Stomach smooth muscle (tissue), 2 donors: Measurements from ENCODE around the gene EHD1.

ENCODE experiments used
- H3K27ac ChIP-seq: one replicate; pipeline ENCODE4 v1.7.0; 2013; ENCODE audit warnings: mild to moderate bottlenecking, low read length, inconsistent platforms
- H3K27me3 ChIP-seq, 2 donors: one replicate each; pipeline ENCODE4 v1.7.0; 2013; ENCODE audit warnings: low read length in 2 of 2; ENCODE audit not compliant: insufficient read depth in 2 of 2, control insufficient read depth in 1 of 2
- H3K36me3 ChIP-seq, 2 donors: one replicate each; pipeline ENCODE4 v1.7.0; 2013; ENCODE audit warnings: low read length in 2 of 2; ENCODE audit not compliant: control insufficient read depth in 2 of 2, insufficient read depth in 2 of 2
- H3K4me1 ChIP-seq: one replicate; pipeline ENCODE4 v1.7.0; 2013; ENCODE audit warnings: low read length; ENCODE audit not compliant: control insufficient read depth, insufficient read depth
- H3K4me3 ChIP-seq, 2 donors: one replicate each; pipeline ENCODE4 v1.7.0; 2013; ENCODE audit warnings: low read length in 2 of 2
- H3K9ac ChIP-seq, 2 donors: one replicate each; pipeline ENCODE4 v1.7.0; 2013; ENCODE audit warnings: low read length in 2 of 2, mild to moderate bottlenecking in 1 of 2
- H3K9me3 ChIP-seq, 2 donors: one replicate each; pipeline ENCODE4 v1.7.0; 2013; ENCODE audit warnings: low read length in 2 of 2; ENCODE audit not compliant: control insufficient read depth in 2 of 2
- donor health status: healthy.
- donor health status: Pancreatic carcinoma.

Gene EHD1

GRCh38 chr11:64890522-64890939 lies 12.1 kb upstream of the EHD1 start:
- no peak overlapping the region for H3K27ac ChIP-seq
- H3K36me3 ChIP-seq: no peaks in the 10 kb centered on the region
- no peak overlapping the region for H3K9ac ChIP-seq
- no peaks in the 10 kb centered on the region for H3K9me3 ChIP-seq
- H3K4me3 ChIP-seq: no peak overlapping the region
- H3K27me3 ChIP-seq: no peaks in the 10 kb centered on the region
- H3K4me1 ChIP-seq: peaks cover 20% of the 10 kb centered on the region

- Histone ChIP-seq H3K9me3 (no peaks in the 10 kb centered on the region), H3K27ac (no peak overlapping the region), H3K27me3 (no peaks in the 10 kb centered on the region), H3K4me3 (no peak overlapping the region), H3K9ac (no peak overlapping the region), H3K4me1 (peaks cover 14% of the 10 kb centered on the region), H3K36me3 (no peaks in the 10 kb centered on the region)
Measured at GRCh38 chr11:64888729-64889511, 10.5 kb upstream of the EHD1 start.

- peak overlapping the region; percentile 64 to 66 for H3K9ac ChIP-seq
- H3K36me3 ChIP-seq: no peaks in the 10 kb centered on the region
- no peaks in the 10 kb centered on the region for H3K9me3 ChIP-seq
- no peak overlapping the region for H3K27ac ChIP-seq
- no peaks in the 10 kb centered on the region for H3K27me3 ChIP-seq
- peak overlapping the region; percentile 59 to 71 for H3K4me3 ChIP-seq
- peaks cover 13% of the 10 kb centered on the region for H3K4me1 ChIP-seq
Measured at GRCh38 chr11:64888406-64888728, 9.9 kb upstream of the EHD1 start.

GRCh38 chr11:64887757-64888405 lies 9.5 kb upstream of the EHD1 start:
- H3K9me3 ChIP-seq: no peaks in the 10 kb centered on the region
- H3K4me1 ChIP-seq: peaks cover 13% of the 10 kb centered on the region
- H3K27ac ChIP-seq: peak overlapping the region; percentile 53
- no peaks in the 10 kb centered on the region for H3K27me3 ChIP-seq
- peak overlapping the region; percentile 59 to 71 for H3K4me3 ChIP-seq
- H3K9ac ChIP-seq: peak overlapping the region; percentile 64 to 69
- no peaks in the 10 kb centered on the region for H3K36me3 ChIP-seq

- Histone ChIP-seq H3K36me3 (no peaks in the 10 kb centered on the region), H3K4me3 (peak overlapping the region; percentile 40 to 71), H3K27me3 (no peaks in the 10 kb centered on the region), H3K9ac (peak overlapping the region; percentile 64 to 69), H3K27ac (peak overlapping the region; percentile 53), H3K4me1 (peaks cover 13% of the 10 kb centered on the region), H3K9me3 (no peaks in the 10 kb centered on the region)
Measured at GRCh38 chr11:64887234-64887756, 8.9 kb upstream of the EHD1 start.

GRCh38 chr11:64885367-64886286 lies 7.2 kb upstream of the EHD1 start:
- no peak overlapping the region for H3K4me3 ChIP-seq

GRCh38 chr11:64884019-64884418 lies 5.6 kb upstream of the EHD1 start:
- H3K4me1 ChIP-seq: peaks cover 22% of the 10 kb centered on the region
- H3K9ac ChIP-seq: no peak overlapping the region
- H3K4me3 ChIP-seq: no peak overlapping the region
- no peaks in the 10 kb centered on the region for H3K27me3 ChIP-seq
- no peaks in the 10 kb centered on the region for H3K36me3 ChIP-seq
- no peak overlapping the region for H3K27ac ChIP-seq
- no peaks in the 10 kb centered on the region for H3K9me3 ChIP-seq

More at GRCh38 chr11:64885367-64886286, 7.2 kb upstream of the EHD1 start:
- Histone ChIP-seq H3K36me3 (no peaks in the 10 kb centered on the region), H3K9me3 (no peaks in the 10 kb centered on the region), H3K9ac (no peak overlapping the region), H3K27me3 (no peaks in the 10 kb centered on the region), H3K4me1 (peaks cover 13% of the 10 kb centered on the region), H3K27ac (no peak overlapping the region)

- Histone ChIP-seq H3K9ac (no peak overlapping the region), H3K4me3 (no peak overlapping the region), H3K27ac (no peak overlapping the region), H3K36me3 (no peaks in the 10 kb centered on the region), H3K9me3 (no peaks in the 10 kb centered on the region), H3K4me1 (peaks cover 25% of the 10 kb centered on the region), H3K27me3 (no peaks in the 10 kb centered on the region)
Measured at GRCh38 chr11:64883575-64883974, 5.2 kb upstream of the EHD1 start.

- Histone ChIP-seq H3K4me1 (peaks cover 13% of the 10 kb centered on the region), H3K9me3 (no peaks in the 10 kb centered on the region), H3K4me3 (no peak overlapping the region), H3K36me3 (no peaks in the 10 kb centered on the region), H3K27me3 (no peaks in the 10 kb centered on the region), H3K27ac (no peak overlapping the region), H3K9ac (no peak overlapping the region)
Measured at GRCh38 chr11:64882243-64882642, 3.8 kb upstream of the EHD1 start.

GRCh38 chr11:64881476-64881875 lies 3.1 kb upstream of the EHD1 start:
- peaks cover 19% of the 10 kb centered on the region for H3K4me1 ChIP-seq
- no peaks in the 10 kb centered on the region for H3K27me3 ChIP-seq
- H3K36me3 ChIP-seq: no peaks in the 10 kb centered on the region
- H3K9ac ChIP-seq: no peak overlapping the region
- no peak overlapping the region for H3K27ac ChIP-seq
- H3K4me3 ChIP-seq: no peak overlapping the region
- H3K9me3 ChIP-seq: no peaks in the 10 kb centered on the region
